RWPE2 (cell line): ENCODE data around the gene HMX2.

Experiments
- ATAC-seq: fragments of 200-7000 bp; cut with Tn5 transposase; 3 replicates; pipeline ENCODE4 v1.9.1; 2021; ENCODE audit warnings: low read depth
- DNase-seq: peaks from one replicate; pipeline ENCODE4 v3.0.0-alpha.2; 2020; ENCODE audit warnings: low spot score
- H3K27ac ChIP-seq: fragments of 450-650 bp; 2 replicates; pipeline ENCODE4 v1.5.1; 2017; ENCODE audit warnings: mild to moderate bottlenecking; ENCODE audit not compliant: poor library complexity, severe bottlenecking
- H3K27me3 ChIP-seq: fragments of 250-450 bp; sonication (Bioruptor Pico); 2 replicates; pipeline ENCODE4 v1.5.1; 2021; ENCODE audit warnings: mild to moderate bottlenecking, moderate library complexity; ENCODE audit not compliant: insufficient read depth, poor library complexity, severe bottlenecking
- H3K36me3 ChIP-seq: fragments of 250-450 bp; sonication (Bioruptor Pico); 2 replicates; pipeline ENCODE4 v1.5.1; 2020; ENCODE audit warnings: low read depth, mild to moderate bottlenecking, moderate library complexity
- H3K4me1 ChIP-seq: fragments of 250-450 bp; sonication (Bioruptor Pico); 2 replicates; pipeline ENCODE4 v1.5.1; 2021; ENCODE audit warnings: mild to moderate bottlenecking, moderate library complexity; ENCODE audit not compliant: insufficient read depth, poor library complexity, severe bottlenecking
- H3K4me3 ChIP-seq: fragments of 250-450 bp; sonication (Bioruptor Pico); 2 replicates; pipeline ENCODE4 v1.5.1; 2021; ENCODE audit warnings: mild to moderate bottlenecking, moderate library complexity; ENCODE audit not compliant: severe bottlenecking
- H3K9me3 ChIP-seq: fragments of 250-450 bp; sonication (Bioruptor Pico); 2 replicates; pipeline ENCODE4 v1.5.1; 2021; ENCODE audit warnings: mild to moderate bottlenecking, moderate library complexity; ENCODE audit not compliant: severe bottlenecking
- CTCF ChIP-seq: fragments of 450-650 bp; IDR thresholded peaks from one replicate; pipeline ENCODE4 v1.5.1; 2017; ENCODE audit warnings: mild to moderate bottlenecking, moderate library complexity; ENCODE audit not compliant: poor library complexity, severe bottlenecking

HMX2 gene

GRCh38 chr10:123139165-123139520, 8.8 kb upstream of the HMX2 start:
- DNase-seq, result no peak
- Histone ChIP-seq H3K27ac (no peak overlapping the region), H3K4me3 (no peak overlapping the region), H3K36me3 (no peaks in the 10 kb centered on the region), H3K4me1 (no peaks in the 10 kb centered on the region), H3K27me3 (peaks cover 98% of the 10 kb centered on the region), H3K9me3 (no peaks in the 10 kb centered on the region)
- no peak for TF ChIP-seq CTCF
- no peak for ATAC-seq

GRCh38 chr10:123139521-123140163, 8.3 kb upstream of the HMX2 start:
- ATAC-seq (0 out of 3 replicates have a peak, but pooled peaks have one; percentile 11), DNase-seq (no peak)
- H3K9me3 ChIP-seq, result no peaks in the 10 kb centered on the region
- no peaks in the 10 kb centered on the region for H3K4me1 ChIP-seq
- H3K36me3 ChIP-seq, result no peaks in the 10 kb centered on the region
- no peak overlapping the region for H3K27ac ChIP-seq
- no peak overlapping the region for H3K4me3 ChIP-seq
- H3K27me3 ChIP-seq, result peaks cover 98% of the 10 kb centered on the region
- no peak for TF ChIP-seq CTCF

GRCh38 chr10:123140164-123140982, 7.6 kb upstream of the HMX2 start:
- ATAC-seq (no peak), DNase-seq (no peak)
- Histone ChIP-seq H3K9me3 (no peaks in the 10 kb centered on the region), H3K27me3 (peaks cover 98% of the 10 kb centered on the region), H3K4me3 (no peak overlapping the region), H3K36me3 (no peaks in the 10 kb centered on the region), H3K27ac (no peak overlapping the region), H3K4me1 (no peaks in the 10 kb centered on the region)
- TF ChIP-seq CTCF, result no peak

GRCh38 chr10:123140983-123141390, 6.9 kb upstream of the HMX2 start:
- peaks cover 99% of the 10 kb centered on the region for H3K27me3 ChIP-seq
- no peaks in the 10 kb centered on the region for H3K4me1 ChIP-seq
- no peak overlapping the region for H3K4me3 ChIP-seq
- no peak for TF ChIP-seq CTCF
- no peak overlapping the region for H3K27ac ChIP-seq
- no peaks in the 10 kb centered on the region for H3K36me3 ChIP-seq
- no peaks in the 10 kb centered on the region for H3K9me3 ChIP-seq
- DNase-seq (no peak), ATAC-seq (no peak)
